HEK293 (cell line): ENCODE measurements around the gene UTP4.

Source experiments
- EGR2 ChIP-seq: fragments of 450-650 bp; formaldehyde crosslinking; IDR thresholded peaks from 2 replicates; pipeline ENCODE4 v1.5.1; 2016; ENCODE audit warnings: low read depth, missing biosample characterization, missing genetic modification characterization
- GFI1B ChIP-seq: fragments of 450-650 bp; formaldehyde crosslinking; IDR thresholded peaks from 2 replicates; pipeline ENCODE4 v1.5.1; 2016; ENCODE audit warnings: missing biosample characterization, missing genetic modification characterization
- GLI2 ChIP-seq: fragments of 450-650 bp; formaldehyde crosslinking; IDR thresholded peaks from 2 replicates; pipeline ENCODE4; 2017; ENCODE audit warnings: missing biosample characterization, missing genetic modification characterization, low read depth, borderline replicate concordance
- HOXA7 ChIP-seq: sonication (generic); formaldehyde crosslinking; IDR thresholded peaks from 2 replicates; pipeline ENCODE4 v1.8.1; 2022; ENCODE audit warnings: missing genetic modification reagents, borderline replicate concordance
- MEIS1 ChIP-seq: sonication (generic); formaldehyde crosslinking; IDR thresholded peaks from 2 replicates; pipeline ENCODE4 v1.8.1; 2022; ENCODE audit warnings: missing genetic modification reagents, mild to moderate bottlenecking, borderline replicate concordance
- SALL2 ChIP-seq: fragments of 450-650 bp; formaldehyde crosslinking; IDR thresholded peaks from 2 replicates; pipeline ENCODE4 v1.5.0; 2017; ENCODE audit warnings: missing biosample characterization, mild to moderate bottlenecking, missing genetic modification characterization, borderline replicate concordance
- SCRT1 ChIP-seq: fragments of 450-650 bp; formaldehyde crosslinking; IDR thresholded peaks from 2 replicates; pipeline ENCODE4 v1.5.1; 2016; ENCODE audit warnings: missing biosample characterization, missing genetic modification characterization, borderline replicate concordance
- SETDB1 ChIP-seq: IDR thresholded peaks from one replicate; pipeline ENCODE4 v1.6.1; 2017; ENCODE audit warnings: mild to moderate bottlenecking, low read length, moderate library complexity, mixed read lengths; ENCODE audit not compliant: insufficient read length
- SP7 ChIP-seq: fragments of 450-650 bp; formaldehyde crosslinking; IDR thresholded peaks from 2 replicates; pipeline ENCODE4 v1.5.1; 2016; ENCODE audit warnings: missing biosample characterization, missing genetic modification characterization
- WT1 ChIP-seq: fragments of 450-650 bp; formaldehyde crosslinking; IDR thresholded peaks from 2 replicates; pipeline ENCODE4 v1.5.1; 2016; ENCODE audit warnings: missing biosample characterization, missing genetic modification characterization
- ZBTB48 ChIP-seq: fragments of 450-650 bp; formaldehyde crosslinking; IDR thresholded peaks from 2 replicates; pipeline ENCODE4 v1.5.1; 2016; ENCODE audit warnings: missing biosample characterization, missing genetic modification characterization
- ZBTB7A ChIP-seq: fragments of 450-650 bp; formaldehyde crosslinking; IDR thresholded peaks from 2 replicates; pipeline ENCODE4 v1.5.1; 2016; ENCODE audit warnings: low read depth, missing biosample characterization, missing genetic modification characterization
- ZNF133 ChIP-seq: fragments of 450-650 bp; formaldehyde crosslinking; IDR thresholded peaks from 2 replicates; pipeline ENCODE4 v1.5.1; 2016; ENCODE audit warnings: missing biosample characterization, missing genetic modification characterization
- ZNF146 ChIP-seq: fragments of 450-650 bp; formaldehyde crosslinking; IDR thresholded peaks from 2 replicates; pipeline ENCODE4 v1.5.1; 2016; ENCODE audit warnings: missing biosample characterization, missing genetic modification characterization
- ZNF157 ChIP-seq: fragments of 450-650 bp; formaldehyde crosslinking; IDR thresholded peaks from 2 replicates; pipeline ENCODE4 v1.5.1; 2016; ENCODE audit warnings: missing biosample characterization, missing genetic modification characterization
- ZNF266 ChIP-seq: fragments of 450-650 bp; formaldehyde crosslinking; IDR thresholded peaks from 2 replicates; pipeline ENCODE4 v1.5.1; 2016; ENCODE audit warnings: missing biosample characterization, missing genetic modification characterization, low read depth
- ZNF335 ChIP-seq: fragments of 450-650 bp; formaldehyde crosslinking; conservative IDR thresholded peaks from 2 replicates; pipeline ENCODE4 v1.5.1; 2016; ENCODE audit warnings: missing biosample characterization, missing genetic modification characterization
- ZNF366 ChIP-seq: fragments of 450-650 bp; formaldehyde crosslinking; conservative IDR thresholded peaks from 2 replicates; pipeline ENCODE4 v1.5.1; 2016; ENCODE audit warnings: missing biosample characterization, missing genetic modification characterization
- ZNF37A ChIP-seq: fragments of 450-650 bp; IDR thresholded peaks from 2 replicates; pipeline ENCODE4 v1.5.1; 2018; ENCODE audit warnings: missing biosample characterization, missing genetic modification characterization
- ZNF423 ChIP-seq: fragments of 450-650 bp; formaldehyde crosslinking; IDR thresholded peaks from 2 replicates; pipeline ENCODE4 v1.5.1; 2016; ENCODE audit warnings: missing biosample characterization, missing genetic modification characterization
- ZNF488 ChIP-seq: fragments of 450-650 bp; formaldehyde crosslinking; IDR thresholded peaks from 2 replicates; pipeline ENCODE4 v1.5.1; 2016; ENCODE audit warnings: missing biosample characterization, missing genetic modification characterization
- ZNF521 ChIP-seq: fragments of 450-650 bp; formaldehyde crosslinking; IDR thresholded peaks from 2 replicates; pipeline ENCODE4 v1.5.1; 2017; ENCODE audit warnings: missing biosample characterization, mild to moderate bottlenecking, missing genetic modification characterization
- ZNF623 ChIP-seq: fragments of 450-650 bp; formaldehyde crosslinking; IDR thresholded peaks from 2 replicates; pipeline ENCODE4 v1.5.1; 2016; ENCODE audit warnings: missing biosample characterization, missing genetic modification characterization
- ZNF677 ChIP-seq: fragments of 450-650 bp; IDR thresholded peaks from 2 replicates; pipeline ENCODE4 v1.5.0; 2018; ENCODE audit warnings: missing biosample characterization, mild to moderate bottlenecking, missing genetic modification characterization, moderate library complexity
- ZNF785 ChIP-seq: fragments of 450-650 bp; formaldehyde crosslinking; IDR thresholded peaks from 2 replicates; pipeline ENCODE4 v1.5.1; 2016; ENCODE audit warnings: missing biosample characterization, missing genetic modification characterization
- ZSCAN16 ChIP-seq: fragments of 450-650 bp; formaldehyde crosslinking; IDR thresholded peaks from 2 replicates; pipeline ENCODE4 v1.5.1; 2016; ENCODE audit warnings: missing biosample characterization, missing genetic modification characterization
- ZXDB ChIP-seq: fragments of 450-650 bp; formaldehyde crosslinking; IDR thresholded peaks from 2 replicates; pipeline ENCODE4 v1.5.1; 2016; ENCODE audit warnings: missing biosample characterization, missing genetic modification characterization
- TF ChIP-seq, protein P1 (sequence below): fragments of 450-650 bp; formaldehyde crosslinking; IDR thresholded peaks from 2 replicates; pipeline ENCODE4; 2016; ENCODE audit warnings: missing biosample characterization, missing genetic modification characterization
- TF ChIP-seq, protein P2 (sequence below): fragments of 450-650 bp; formaldehyde crosslinking; optimal IDR thresholded peaks from 2 replicates; pipeline ENCODE3; 2016; ENCODE audit warnings: missing biosample characterization, mild to moderate bottlenecking, missing genetic modification characterization
- TF ChIP-seq, protein P3 (sequence below): fragments of 450-650 bp; formaldehyde crosslinking; IDR thresholded peaks from 2 replicates; pipeline ENCODE4 v1.5.1; 2016; ENCODE audit warnings: missing biosample characterization, missing genetic modification characterization
- TF ChIP-seq, protein P4 (sequence below): fragments of 450-650 bp; formaldehyde crosslinking; IDR thresholded peaks from 2 replicates; pipeline ENCODE4 v1.5.1; 2016; ENCODE audit warnings: missing biosample characterization, missing genetic modification characterization
- TF ChIP-seq, protein P5 (sequence below): fragments of 450-650 bp; formaldehyde crosslinking; IDR thresholded peaks from 2 replicates; pipeline ENCODE4 v1.5.1; 2017; ENCODE audit warnings: missing biosample characterization, missing genetic modification characterization

UTP4 gene

GRCh38 chr16:69131839-69132423 lies 518 bp upstream of the UTP4 start (continued):
- TF ChIP-seq ZNF423 (tag by site-specific recombination): no peak
- peak; percentile 51 for TF ChIP-seq SP7 (tag by site-specific recombination)
- TF ChIP-seq ZNF623 (tag by site-specific recombination): no peak
- TF ChIP-seq, protein P1, sequence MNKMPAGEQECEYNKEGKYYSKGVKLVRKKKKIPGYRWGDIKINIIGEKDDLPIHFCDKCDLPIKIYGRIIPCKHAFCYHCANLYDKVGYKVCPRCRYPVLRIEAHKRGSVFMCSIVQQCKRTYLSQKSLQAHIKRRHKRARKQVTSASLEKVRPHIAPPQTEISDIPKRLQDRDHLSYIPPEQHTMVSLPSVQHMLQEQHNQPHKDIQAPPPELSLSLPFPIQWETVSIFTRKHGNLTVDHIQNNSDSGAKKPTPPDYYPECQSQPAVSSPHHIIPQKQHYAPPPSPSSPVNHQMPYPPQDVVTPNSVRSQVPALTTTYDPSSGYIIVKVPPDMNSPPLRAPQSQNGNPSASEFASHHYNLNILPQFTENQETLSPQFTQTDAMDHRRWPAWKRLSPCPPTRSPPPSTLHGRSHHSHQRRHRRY (tag by site-specific recombination): no peak
- TF ChIP-seq ZBTB7A (tag by site-specific recombination): no peak
- TF ChIP-seq ZSCAN16 (tag by site-specific recombination): 0 out of 2 replicates have a peak, but pooled peaks have one; percentile 25
- no peak for TF ChIP-seq ZNF366 (tag by site-specific recombination)
- TF ChIP-seq HOXA7 (CRISPR knock-in tag): no peak
- TF ChIP-seq ZNF488 (tag by site-specific recombination): no peak
- no peak for TF ChIP-seq MEIS1 (CRISPR knock-in tag)
- no peak for TF ChIP-seq GFI1B (tag by site-specific recombination)
- TF ChIP-seq ZNF266 (tag by site-specific recombination): no peak
- TF ChIP-seq, protein P2, sequence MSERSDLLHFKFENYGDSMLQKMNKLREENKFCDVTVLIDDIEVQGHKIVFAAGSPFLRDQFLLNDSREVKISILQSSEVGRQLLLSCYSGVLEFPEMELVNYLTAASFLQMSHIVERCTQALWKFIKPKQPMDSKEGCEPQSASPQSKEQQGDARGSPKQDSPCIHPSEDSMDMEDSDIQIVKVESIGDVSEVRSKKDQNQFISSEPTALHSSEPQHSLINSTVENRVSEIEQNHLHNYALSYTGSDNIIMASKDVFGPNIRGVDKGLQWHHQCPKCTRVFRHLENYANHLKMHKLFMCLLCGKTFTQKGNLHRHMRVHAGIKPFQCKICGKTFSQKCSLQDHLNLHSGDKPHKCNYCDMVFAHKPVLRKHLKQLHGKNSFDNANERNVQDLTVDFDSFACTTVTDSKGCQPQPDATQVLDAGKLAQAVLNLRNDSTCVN (tag by site-specific recombination): peak; percentile 35
- TF ChIP-seq ZNF521 (tag by site-specific recombination): no peak
- TF ChIP-seq GLI2 (tag by site-specific recombination): no peak
- peak; percentile 56; the same call in 1 of the 2 replicates for TF ChIP-seq ZNF785 (tag by site-specific recombination)
- peak; percentile 89 for TF ChIP-seq ZXDB (tag by site-specific recombination)
- TF ChIP-seq ZNF146 (tag by site-specific recombination): no peak
- no peak for TF ChIP-seq ZNF677 (tag by site-specific recombination)
- TF ChIP-seq SCRT1 (tag by site-specific recombination): no peak
- no peak for TF ChIP-seq SETDB1
- TF ChIP-seq ZNF157: no peak
- TF ChIP-seq EGR2: peak; percentile 90
- TF ChIP-seq WT1 (tag by site-specific recombination): peak; percentile 34; the same call in 1 of the 2 replicates
- no peak for TF ChIP-seq SALL2
- TF ChIP-seq, protein P3, sequence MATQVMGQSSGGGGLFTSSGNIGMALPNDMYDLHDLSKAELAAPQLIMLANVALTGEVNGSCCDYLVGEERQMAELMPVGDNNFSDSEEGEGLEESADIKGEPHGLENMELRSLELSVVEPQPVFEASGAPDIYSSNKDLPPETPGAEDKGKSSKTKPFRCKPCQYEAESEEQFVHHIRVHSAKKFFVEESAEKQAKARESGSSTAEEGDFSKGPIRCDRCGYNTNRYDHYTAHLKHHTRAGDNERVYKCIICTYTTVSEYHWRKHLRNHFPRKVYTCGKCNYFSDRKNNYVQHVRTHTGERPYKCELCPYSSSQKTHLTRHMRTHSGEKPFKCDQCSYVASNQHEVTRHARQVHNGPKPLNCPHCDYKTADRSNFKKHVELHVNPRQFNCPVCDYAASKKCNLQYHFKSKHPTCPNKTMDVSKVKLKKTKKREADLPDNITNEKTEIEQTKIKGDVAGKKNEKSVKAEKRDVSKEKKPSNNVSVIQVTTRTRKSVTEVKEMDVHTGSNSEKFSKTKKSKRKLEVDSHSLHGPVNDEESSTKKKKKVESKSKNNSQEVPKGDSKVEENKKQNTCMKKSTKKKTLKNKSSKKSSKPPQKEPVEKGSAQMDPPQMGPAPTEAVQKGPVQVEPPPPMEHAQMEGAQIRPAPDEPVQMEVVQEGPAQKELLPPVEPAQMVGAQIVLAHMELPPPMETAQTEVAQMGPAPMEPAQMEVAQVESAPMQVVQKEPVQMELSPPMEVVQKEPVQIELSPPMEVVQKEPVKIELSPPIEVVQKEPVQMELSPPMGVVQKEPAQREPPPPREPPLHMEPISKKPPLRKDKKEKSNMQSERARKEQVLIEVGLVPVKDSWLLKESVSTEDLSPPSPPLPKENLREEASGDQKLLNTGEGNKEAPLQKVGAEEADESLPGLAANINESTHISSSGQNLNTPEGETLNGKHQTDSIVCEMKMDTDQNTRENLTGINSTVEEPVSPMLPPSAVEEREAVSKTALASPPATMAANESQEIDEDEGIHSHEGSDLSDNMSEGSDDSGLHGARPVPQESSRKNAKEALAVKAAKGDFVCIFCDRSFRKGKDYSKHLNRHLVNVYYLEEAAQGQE: no peak
- TF ChIP-seq ZNF37A: no peak
- TF ChIP-seq ZNF335 (tag by site-specific recombination): peak; percentile 44
- TF ChIP-seq, protein P4, sequence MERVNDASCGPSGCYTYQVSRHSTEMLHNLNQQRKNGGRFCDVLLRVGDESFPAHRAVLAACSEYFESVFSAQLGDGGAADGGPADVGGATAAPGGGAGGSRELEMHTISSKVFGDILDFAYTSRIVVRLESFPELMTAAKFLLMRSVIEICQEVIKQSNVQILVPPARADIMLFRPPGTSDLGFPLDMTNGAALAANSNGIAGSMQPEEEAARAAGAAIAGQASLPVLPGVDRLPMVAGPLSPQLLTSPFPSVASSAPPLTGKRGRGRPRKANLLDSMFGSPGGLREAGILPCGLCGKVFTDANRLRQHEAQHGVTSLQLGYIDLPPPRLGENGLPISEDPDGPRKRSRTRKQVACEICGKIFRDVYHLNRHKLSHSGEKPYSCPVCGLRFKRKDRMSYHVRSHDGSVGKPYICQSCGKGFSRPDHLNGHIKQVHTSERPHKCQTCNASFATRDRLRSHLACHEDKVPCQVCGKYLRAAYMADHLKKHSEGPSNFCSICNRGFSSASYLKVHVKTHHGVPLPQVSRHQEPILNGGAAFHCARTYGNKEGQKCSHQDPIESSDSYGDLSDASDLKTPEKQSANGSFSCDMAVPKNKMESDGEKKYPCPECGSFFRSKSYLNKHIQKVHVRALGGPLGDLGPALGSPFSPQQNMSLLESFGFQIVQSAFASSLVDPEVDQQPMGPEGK: peak; percentile 52; the same call in 1 of the 2 replicates
- TF ChIP-seq, protein P5, sequence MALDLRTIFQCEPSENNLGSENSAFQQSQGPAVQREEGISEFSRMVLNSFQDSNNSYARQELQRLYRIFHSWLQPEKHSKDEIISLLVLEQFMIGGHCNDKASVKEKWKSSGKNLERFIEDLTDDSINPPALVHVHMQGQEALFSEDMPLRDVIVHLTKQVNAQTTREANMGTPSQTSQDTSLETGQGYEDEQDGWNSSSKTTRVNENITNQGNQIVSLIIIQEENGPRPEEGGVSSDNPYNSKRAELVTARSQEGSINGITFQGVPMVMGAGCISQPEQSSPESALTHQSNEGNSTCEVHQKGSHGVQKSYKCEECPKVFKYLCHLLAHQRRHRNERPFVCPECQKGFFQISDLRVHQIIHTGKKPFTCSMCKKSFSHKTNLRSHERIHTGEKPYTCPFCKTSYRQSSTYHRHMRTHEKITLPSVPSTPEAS (tag by site-specific recombination): no peak; the same call in 1 of the 2 replicates
- TF ChIP-seq ZBTB48: peak; percentile 60; the same call in 1 of the 2 replicates
- TF ChIP-seq ZNF133: peak; percentile 19; the same call in 1 of the 2 replicates
